H1 (cell line): Measurements from ENCODE around the gene TMEM269. TPM values are rescaled to one million over a fixed set of nuclear protein-coding genes. Genes with fewer than 3 reads are reported as not detected.

ENCODE experiments used
- CTCF ChIA-PET: fragments of 300-600 bp; sonication (Branson Sonifier 250); formaldehyde crosslinking; loops from one replicate; lab custom pipeline; 2021; ENCODE audit not compliant: partially characterized antibody; lab: Charles Lee
- POLR2A ChIA-PET: fragments of 300-600 bp; sonication (Branson Sonifier 250); formaldehyde crosslinking; loops from one replicate; lab custom pipeline; 2021; ENCODE audit warnings: inconsistent platforms; ENCODE audit not compliant: partially characterized antibody; lab: Charles Lee
- DNase-seq, 2 experiments: peaks; one replicate each; pipeline versions ENCODE4 v3.0.0 to v3.0.0-alpha.2; 2010 to 2022; ENCODE audit warnings: low spot score in 2 of 2, low read depth in 1 of 2, mixed read lengths in 1 of 2
- FAIRE-seq: peaks from 2 replicates; lab custom pipeline; 2011; peaks lifted over from hg19 to GRCh38; lab: Jason Lieb, UNC
- H2AFZ ChIP-seq: 2 replicates; pipeline ENCODE4 v1.8.1; 2012; ENCODE audit warnings: low read length, inconsistent platforms
- H2AK5ac ChIP-seq: 2 replicates; pipeline ENCODE4 v1.6.1; 2013; ENCODE audit warnings: low read depth, low read length
- H2BK120ac ChIP-seq: replicated peaks from 2 replicates; pipeline ENCODE3; 2013; ENCODE audit warnings: low read depth, low read length, inconsistent platforms
- H2BK12ac ChIP-seq: 2 replicates; pipeline ENCODE4 v1.6.1; 2013; ENCODE audit warnings: low read depth, low read length
- H2BK15ac ChIP-seq: 2 replicates; pipeline ENCODE4 v1.6.1; 2013; ENCODE audit warnings: low read length
- H2BK20ac ChIP-seq: 2 replicates; pipeline ENCODE4 v1.6.1; 2013; ENCODE audit warnings: low read length
- H2BK5ac ChIP-seq: 2 replicates; pipeline ENCODE4 v1.6.1; 2013; ENCODE audit warnings: low read depth, low read length
- H3K14ac ChIP-seq: 2 replicates; pipeline ENCODE4 v1.6.1; 2013; ENCODE audit warnings: inconsistent platforms; ENCODE audit not compliant: insufficient read length
- H3K18ac ChIP-seq: 2 replicates; pipeline ENCODE4 v1.6.1; 2013; ENCODE audit warnings: low read length; ENCODE audit errors: extremely low read depth
- H3K23ac ChIP-seq: 2 replicates; pipeline ENCODE4 v1.6.1; 2013; ENCODE audit warnings: inconsistent platforms; ENCODE audit not compliant: insufficient read length
- H3K23me2 ChIP-seq: 2 replicates; pipeline ENCODE4 v1.6.1; 2013; ENCODE audit warnings: low read depth, low read length
- H3K27ac ChIP-seq: 2 replicates; pipeline ENCODE4 v1.6.1; 2011; ENCODE audit warnings: low read depth, low read length, inconsistent platforms
- H3K27me3 ChIP-seq, 4 experiments: replicated peaks in 1 of 4; 1 replicate in 1 of 4; 2 replicates in 3 of 4; pipeline versions ENCODE4 v1.6.1 to v1.8.1; 2011 to 2013; ENCODE audit warnings: low read length in 3 of 4, mild to moderate bottlenecking in 3 of 4, inconsistent platforms in 2 of 4, mixed read lengths in 2 of 4, moderate library complexity in 1 of 4; ENCODE audit not compliant: control insufficient read depth in 3 of 4, insufficient read depth in 3 of 4; ENCODE audit errors: extremely low read depth in 1 of 4
- H3K36me3 ChIP-seq, 4 experiments: 2 replicates each; pipeline versions ENCODE4 v1.6.1 to v1.8.1; 2011 to 2013; ENCODE audit warnings: mild to moderate bottlenecking in 4 of 4, low read length in 3 of 4, moderate library complexity in 2 of 4, control low read depth in 1 of 4, inconsistent platforms in 1 of 4; ENCODE audit not compliant: insufficient read depth in 4 of 4, control insufficient read depth in 2 of 4
- H3K4ac ChIP-seq: replicated peaks from 2 replicates; pipeline ENCODE3; 2013; ENCODE audit warnings: low read length, low read depth, mixed read lengths, inconsistent platforms; ENCODE audit not compliant: insufficient read length
- H3K4me1 ChIP-seq, 4 experiments: replicated peaks in 1 of 4; 1 replicate in 1 of 4; 2 replicates in 3 of 4; pipeline versions ENCODE4 v1.6.1 to v1.8.1; 2011 to 2013; ENCODE audit warnings: low read length in 3 of 4, inconsistent platforms in 2 of 4, mixed read lengths in 1 of 4; ENCODE audit not compliant: insufficient read depth in 4 of 4, control insufficient read depth in 3 of 4
- H3K4me2 ChIP-seq, 2 experiments: 2 replicates each; pipeline versions ENCODE4 v1.6.1 to v1.8.1; 2011 to 2013; ENCODE audit warnings: low read depth in 2 of 2, low read length in 2 of 2, control low read depth in 1 of 2, inconsistent platforms in 1 of 2, mild to moderate bottlenecking in 1 of 2; ENCODE audit not compliant: insufficient read depth in 1 of 2
- H3K4me3 ChIP-seq, 4 experiments: fragments of 200-600, 300-600 bp in 1 of 4; sonication (generic), shearing (Covaris generic), sonication (Bioruptor Twin) in 1 of 4; 2 replicates each; pipeline versions ENCODE4 v1.5.1 to v1.8.1; 2011 to 2016; ENCODE audit warnings: low read length in 4 of 4, low read depth in 3 of 4, control low read depth in 2 of 4, inconsistent platforms in 2 of 4, mild to moderate bottlenecking in 2 of 4, mixed read lengths in 1 of 4, moderate library complexity in 1 of 4; ENCODE audit not compliant: insufficient read depth in 2 of 4; ENCODE audit errors: extremely low read depth in 1 of 4
- H3K56ac ChIP-seq: replicated peaks from 2 replicates; pipeline ENCODE3; 2013; ENCODE audit warnings: low read depth, mild to moderate bottlenecking, mixed read lengths, low read length, inconsistent platforms; ENCODE audit not compliant: insufficient read length
- H3K79me1 ChIP-seq: 2 replicates; pipeline ENCODE4 v1.6.1; 2013; ENCODE audit warnings: low read depth, low read length, control low read depth
- H3K79me2 ChIP-seq, 2 experiments: 2 replicates each; pipeline versions ENCODE4 v1.6.1 to v1.8.1; 2012 to 2013; ENCODE audit warnings: low read length in 2 of 2, mild to moderate bottlenecking in 2 of 2, inconsistent platforms in 1 of 2; ENCODE audit not compliant: insufficient read depth in 2 of 2, control insufficient read depth in 1 of 2
- H3K9ac ChIP-seq, 4 experiments: replicated peaks in 1 of 4; 1 replicate in 1 of 4; 2 replicates in 3 of 4; pipeline versions ENCODE4 v1.6.1 to v1.8.1; 2011 to 2013; ENCODE audit warnings: low read depth in 3 of 4, low read length in 3 of 4, control low read depth in 2 of 4, mild to moderate bottlenecking in 2 of 4, moderate library complexity in 2 of 4, inconsistent platforms in 1 of 4; ENCODE audit errors: extremely low read depth in 1 of 4
- H3K9me3 ChIP-seq, 2 experiments: 2 replicates each; pipeline versions ENCODE4 v1.6.1 to v1.8.1; 2012 to 2013; ENCODE audit warnings: mild to moderate bottlenecking in 2 of 2, moderate library complexity in 2 of 2, control low read depth in 1 of 2, inconsistent platforms in 1 of 2, low read depth in 1 of 2, low read length in 1 of 2, mixed read lengths in 1 of 2; ENCODE audit not compliant: insufficient read depth in 2 of 2
- H4K20me1 ChIP-seq, 2 experiments: replicated peaks in 1 of 2; 2 replicates each; pipeline versions ENCODE3 to v1.8.1; 2011 to 2013; ENCODE audit warnings: inconsistent platforms in 2 of 2, low read length in 2 of 2, mild to moderate bottlenecking in 1 of 2; ENCODE audit not compliant: insufficient read depth in 2 of 2, control insufficient read depth in 1 of 2
- H4K5ac ChIP-seq: 2 replicates; pipeline ENCODE4 v1.6.1; 2013; ENCODE audit warnings: low read length, low read depth, mixed read lengths, inconsistent platforms; ENCODE audit not compliant: insufficient read length
- H4K8ac ChIP-seq: 2 replicates; pipeline ENCODE4 v1.8.0; 2013; ENCODE audit warnings: mild to moderate bottlenecking, moderate library complexity, low read length, inconsistent platforms; ENCODE audit not compliant: insufficient read depth; ENCODE audit errors: extremely low read depth
- H4K91ac ChIP-seq: replicated peaks from 2 replicates; pipeline ENCODE3; 2013; ENCODE audit warnings: low read length, mixed read lengths, inconsistent platforms; ENCODE audit not compliant: insufficient read length
- ATF2 ChIP-seq: IDR thresholded peaks from 2 replicates; pipeline ENCODE4 v1.6.1; 2012; ENCODE audit warnings: low read length, inconsistent platforms
- CHD1 ChIP-seq: IDR thresholded peaks from 2 replicates; pipeline ENCODE4 v1.6.1; 2012; ENCODE audit warnings: low read depth, low read length, improper control_type of control experiment
- KDM5A ChIP-seq: fragments of 200-600 bp; IDR thresholded peaks from 2 replicates; pipeline ENCODE4 v1.7.1; 2012; ENCODE audit warnings: mild to moderate bottlenecking, low read length, inconsistent platforms, mixed read lengths
- NRF1 ChIP-seq: IDR thresholded peaks from 2 replicates; pipeline ENCODE4 v1.6.1; 2011; ENCODE audit warnings: mild to moderate bottlenecking, low read depth, low read length, improper control_type of control experiment
- POU5F1 ChIP-seq: IDR thresholded peaks from 2 replicates; pipeline ENCODE4 v1.6.1; 2011; ENCODE audit warnings: low read depth, mild to moderate bottlenecking, low read length, moderate library complexity
- RBBP5 ChIP-seq: IDR thresholded peaks from 2 replicates; pipeline ENCODE4 v1.7.1; 2012; ENCODE audit warnings: low read depth, mild to moderate bottlenecking, inconsistent platforms, low read length, moderate library complexity, borderline replicate concordance
- SAP30 ChIP-seq: fragments of 300-600 bp; sonication (generic); IDR thresholded peaks from 2 replicates; pipeline ENCODE4 v1.7.1; 2012; ENCODE audit warnings: low read length, moderate library complexity, mild to moderate bottlenecking, inconsistent platforms; ENCODE audit not compliant: insufficient read depth, insufficient replicate concordance
- SIX5 ChIP-seq: IDR thresholded peaks from 2 replicates; pipeline ENCODE4 v1.6.1; 2011; ENCODE audit warnings: mild to moderate bottlenecking, low read depth, low read length
- TAF1 ChIP-seq: IDR thresholded peaks from 2 replicates; pipeline ENCODE4 v1.6.1; 2011; ENCODE audit warnings: mild to moderate bottlenecking, low read depth, low read length
- TAF7 ChIP-seq: optimal IDR thresholded peaks from 2 replicates; pipeline ENCODE3; 2011; ENCODE audit warnings: low read depth, mild to moderate bottlenecking, inconsistent platforms, low read length, moderate library complexity, borderline replicate concordance
- WGBS, 2 experiments: shearing (Covaris generic) in 1 of 2; methylation state at CpG; one replicate each; pipeline versions ENCODE4 v1.1.6 to v1.1.7; 2013 to 2015; ENCODE audit warnings: low lambda C conversion rate in 2 of 2, mixed read lengths in 2 of 2, inconsistent platforms in 1 of 2, low coverage in 1 of 2, missing lambda C conversion rate in 1 of 2; ENCODE audit not compliant: insufficient replicate concordance in 2 of 2, insufficient coverage in 1 of 2, insufficient read length in 1 of 2; ENCODE audit errors: extremely low coverage in 1 of 2, missing lambda C conversion rate in 1 of 2; 5-methylcytosine and 5-hydroxymethylcytosine counted together
- polyA plus RNA-seq, 7 experiments: library from polyadenylated mRNA; depleted of rRNA in 3 of 7; stranded (reverse) in 5 of 7; unstranded in 2 of 7; fragments of >200 nt in 5 of 7; fragments of 200-250 nt in 2 of 7; gene quantifications; 1 replicate in 5 of 7; 2 replicates in 1 of 7; 4 replicates in 1 of 7; pipeline versions ENCODE4 v1.2.1 to v1.2.3, GENCODE V29; 2011 to 2013; ENCODE audit warnings: missing spikeins in 2 of 7, mixed read lengths in 2 of 7
- total RNA-seq: library from RNA; stranded (reverse); fragmentation: NEBNext Ultra II Directional; extraction: Animal tissue kit (Norgen Biotek cat#: 25700); gene quantifications from 2 replicates; pipeline ENCODE4 v1.2.1, GENCODE V29; 2021

The TMEM269 gene
- total and polyA plus RNA-seq, 2 of the 8 experiments (the other 6 are each of a cell fraction or from before 2014, with no cell fraction given): 0.14 to 0.35 TPM

GRCh38 chr1:42748461-42749410, 36.1 kb upstream of the TMEM269 start:
- Histone ChIP-seq H3K27me3 (no peaks in the 10 kb centered on the region), H3K23me2 (no peaks in the 10 kb centered on the region), H2BK15ac (no peak overlapping the region), H3K9me3 (peaks cover 4 to 9% of the 10 kb centered on the region in 2 experiments; a peak in 3 of 4 replicates), H3K18ac (no peak overlapping the region), H2BK120ac (no peak overlapping the region), H3K4me2 (no peak overlapping the region), H2AFZ (no peak overlapping the region), H3K56ac (no peak overlapping the region), H2BK12ac (no peak overlapping the region), H3K23ac (no peak overlapping the region), H3K36me3 (peaks cover 19 to 49% (median 29%) of the 10 kb centered on the region in 4 experiments), H2BK20ac (no peak overlapping the region), H3K79me1 (no peaks in the 10 kb centered on the region), H3K4me3 (no peak overlapping the region), H3K14ac (no peak overlapping the region), H4K8ac (no peak overlapping the region), H4K20me1 (peaks cover 0 to 4% of the 10 kb centered on the region in 2 experiments), H2AK5ac (no peak overlapping the region), H3K4ac (no peak overlapping the region), H3K4me1 (no peaks in the 10 kb centered on the region; a peak in 1 of 7 replicates), H4K5ac (no peak overlapping the region), H3K9ac (no peak overlapping the region), H3K79me2 (no peaks in the 10 kb centered on the region), H4K91ac (no peak overlapping the region), H3K27ac (no peak overlapping the region), H2BK5ac (no peak overlapping the region)
- no peak for DNase-seq
- FAIRE-seq: no peak
- WGBS, 2 experiments: 88% methylated on average over 14 of the region's 14 CpGs; no CpG with 5 or more reads in 1 of the 2 experiments
- ChIA-PET CTCF (interaction anchor here (0.5 to 9.8 kb wide), 8 partner anchors 9 to 170 kb away, joined by 3 to 77 read pairs (median 4); no protein-coding TSS in a partner anchor), POLR2A (interaction anchor here (1.4 to 1.8 kb wide), 3 partner anchors 9 to 66 kb away, joined by 4 to 5 read pairs (median 4); partner anchors contain the start of genes C1orf50, CLDN19, P3H1 and YBX1)
- TF ChIP-seq CHD1: no peak
- TF ChIP-seq TAF1: no peak
- TF ChIP-seq ATF2: no peak
- TF ChIP-seq POU5F1: no peak
- no peak for TF ChIP-seq SAP30
- TF ChIP-seq RBBP5: no peak
- no peak for TF ChIP-seq TAF7
- TF ChIP-seq NRF1: no peak
- TF ChIP-seq KDM5A: no peak
- no peak for TF ChIP-seq SIX5
